OCI-M1 (cell line): ENCODE measurements around the gene LRMDA.

ENCODE experiments used
- DNase-seq: peaks from one replicate; lab custom pipeline; 2025; lab: John Stamatoyannopoulos, UW

Gene LRMDA

GRCh38 chr10:76403912-76404311 is 972.5 kb downstream of the LRMDA start:
- no peak for DNase-seq

GRCh38 chr10:76404531-76404930 is 973.1 kb downstream of the LRMDA start:
- DNase-seq, result no peak

DNA sequence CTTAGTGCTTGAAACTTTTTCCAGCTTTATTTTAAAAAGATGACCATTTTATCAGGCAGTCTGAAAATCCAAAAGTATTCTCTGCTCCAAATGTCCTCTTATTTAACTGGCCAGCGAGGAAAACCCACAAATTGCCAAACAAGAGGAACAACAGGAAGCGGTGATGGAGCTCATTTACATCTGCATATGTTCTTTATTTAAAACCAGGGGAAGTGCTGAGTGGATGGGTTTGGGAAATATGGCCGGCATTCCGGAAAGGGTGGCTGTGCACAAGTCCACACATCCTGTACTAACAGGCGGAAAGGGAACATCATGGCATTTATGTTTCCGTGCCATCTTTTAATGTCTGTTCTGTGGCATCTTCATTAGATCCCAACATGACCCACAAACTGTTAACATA is 974.5 kb downstream of the LRMDA start:
- no peak for DNase-seq

GRCh38 chr10:76408646-76409045 is 977.2 kb downstream of the LRMDA start:
- DNase-seq, result no peak

- DNase-seq, result no peak
These were observed 980.5 kb downstream of the LRMDA start for GRCh38 chr10:76411729-76412435.

DNA sequence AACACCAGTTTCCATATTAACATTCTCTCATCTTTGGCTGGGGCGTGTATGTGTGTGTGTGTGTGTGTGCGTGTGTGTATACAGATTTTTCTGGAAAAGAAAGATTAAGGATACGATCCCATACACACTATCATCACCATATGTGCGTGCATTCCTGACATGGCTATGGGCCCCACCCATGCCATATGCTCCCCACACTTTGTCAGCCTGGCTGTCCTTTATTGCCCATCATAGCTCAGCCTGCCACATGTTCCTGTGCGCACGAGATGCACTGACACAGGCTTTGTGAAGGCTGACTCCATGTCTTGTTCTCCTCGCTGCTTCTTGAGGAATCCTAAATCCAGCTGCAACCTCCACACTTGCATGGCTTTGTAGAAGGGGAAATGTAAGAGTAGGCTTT is 984.1 kb downstream of the LRMDA start:
- no peak for DNase-seq

GRCh38 chr10:76416642-76417041 is 985.2 kb downstream of the LRMDA start:
- no peak for DNase-seq

DNA sequence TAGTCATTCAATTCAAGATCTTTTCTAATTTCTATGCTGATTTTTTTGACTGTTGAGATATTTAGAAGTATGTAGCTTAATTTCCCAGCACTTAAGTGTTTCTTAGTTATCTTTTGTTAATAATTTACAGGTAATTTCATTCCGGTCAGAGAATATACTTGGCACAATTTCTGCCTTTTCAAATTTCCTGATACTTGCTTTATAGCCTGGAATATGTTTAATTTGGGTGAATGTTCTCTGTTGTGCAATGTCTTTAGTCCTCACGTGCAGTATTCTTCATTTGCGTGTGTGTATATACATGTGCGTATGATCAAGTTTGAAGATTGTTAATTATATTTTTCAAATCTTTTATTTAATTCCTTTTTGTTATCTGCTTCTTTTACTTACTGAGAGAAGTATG is 989.3 kb downstream of the LRMDA start:
- DNase-seq, result no peak

DNA sequence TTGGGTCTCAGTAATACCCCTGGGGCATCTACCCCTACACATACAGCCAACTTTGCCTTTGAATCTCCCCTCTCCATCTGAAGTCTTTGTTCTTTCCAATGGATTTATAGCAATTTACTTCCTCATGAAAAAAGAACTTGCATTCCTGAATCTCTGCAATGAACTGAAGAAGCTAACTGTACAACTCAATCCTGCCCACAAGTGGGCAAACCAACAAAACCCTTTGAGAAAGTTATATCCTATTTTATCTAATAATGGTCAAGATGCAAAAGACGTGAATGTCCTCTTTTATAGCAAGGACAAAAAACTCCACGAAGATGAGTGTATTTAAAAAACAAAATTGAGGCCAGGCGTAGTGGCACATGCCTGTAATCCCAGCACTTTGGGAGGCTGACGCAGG is 991.3 kb downstream of the LRMDA start:
- no peak for DNase-seq

DNA sequence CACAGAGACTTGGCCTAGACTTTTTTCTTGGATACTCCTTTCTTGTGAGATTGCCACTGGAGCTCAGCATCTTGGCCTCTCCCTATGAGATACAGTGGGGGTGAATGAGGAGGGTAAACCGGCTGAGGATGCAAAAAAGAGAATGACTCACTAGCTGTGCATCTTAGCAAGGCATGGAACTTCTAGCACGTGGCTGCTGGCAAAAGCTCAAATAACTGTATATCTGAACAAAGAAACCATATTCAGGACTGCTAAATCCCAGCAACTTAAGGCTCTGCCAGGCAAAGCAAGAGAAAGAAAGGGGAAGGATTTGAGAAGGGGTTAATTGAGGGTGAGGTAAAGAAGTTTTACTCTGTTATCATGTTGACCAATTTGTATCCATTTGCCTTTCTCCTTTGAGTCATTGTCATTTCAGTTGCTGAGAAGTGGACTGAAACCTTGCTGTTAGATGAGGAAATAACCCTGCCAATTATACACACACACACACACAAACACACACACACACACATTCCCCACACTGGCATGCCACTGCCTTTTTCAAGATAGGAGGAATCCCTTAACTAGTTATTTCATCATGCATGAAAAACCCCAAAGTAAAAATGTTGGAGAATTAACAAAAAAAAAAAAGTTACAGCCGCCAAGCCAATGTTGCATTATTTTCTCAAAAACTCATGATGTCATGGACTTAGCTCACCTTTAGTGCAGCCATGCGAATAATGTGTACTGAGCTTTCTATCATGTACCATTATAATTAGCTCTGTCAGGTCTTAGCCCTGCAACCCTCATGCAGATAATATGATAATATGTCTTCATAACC is 997.3 kb downstream of the LRMDA start:
- no peak for DNase-seq

DNA sequence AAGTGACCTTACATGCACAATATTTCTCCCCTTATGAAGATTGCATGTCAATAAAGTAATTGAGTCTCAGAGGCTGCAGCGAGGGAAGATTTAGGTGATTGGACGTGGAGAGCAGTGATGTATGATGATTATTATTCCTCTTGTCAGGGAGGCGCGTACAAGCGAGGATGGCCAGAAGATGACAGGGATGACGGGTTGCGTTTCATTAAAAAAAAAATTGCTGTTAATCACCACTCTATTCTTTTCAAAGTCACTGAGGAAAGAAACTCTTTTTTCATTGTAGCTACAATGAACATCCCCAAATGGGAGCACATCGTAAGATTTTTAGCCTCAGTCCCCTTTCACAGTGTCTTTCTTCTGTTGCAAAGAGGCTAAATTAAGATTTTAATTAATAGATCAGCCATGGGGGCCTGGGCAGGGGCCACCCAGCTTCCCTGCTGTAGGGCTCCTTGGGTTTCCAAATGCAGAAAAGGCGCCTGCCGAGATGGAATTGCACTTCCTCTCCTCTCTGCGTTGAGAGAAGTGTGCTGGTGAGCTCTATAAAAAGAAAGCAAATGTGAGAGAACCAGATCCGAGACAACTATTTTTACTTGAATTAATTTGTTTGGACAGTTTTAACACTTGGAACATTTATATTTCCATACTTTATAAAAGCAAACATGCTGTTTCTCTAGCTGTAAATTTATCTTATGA is 998.1 kb downstream of the LRMDA start:
- no peak for DNase-seq

- no peak for DNase-seq
These were observed 998.7 kb downstream of the LRMDA start for GRCh38 chr10:76430061-76430645.

GRCh38 chr10:76432016-76433012 is 1000.9 kb downstream of the LRMDA start:
- no peak for DNase-seq

DNA sequence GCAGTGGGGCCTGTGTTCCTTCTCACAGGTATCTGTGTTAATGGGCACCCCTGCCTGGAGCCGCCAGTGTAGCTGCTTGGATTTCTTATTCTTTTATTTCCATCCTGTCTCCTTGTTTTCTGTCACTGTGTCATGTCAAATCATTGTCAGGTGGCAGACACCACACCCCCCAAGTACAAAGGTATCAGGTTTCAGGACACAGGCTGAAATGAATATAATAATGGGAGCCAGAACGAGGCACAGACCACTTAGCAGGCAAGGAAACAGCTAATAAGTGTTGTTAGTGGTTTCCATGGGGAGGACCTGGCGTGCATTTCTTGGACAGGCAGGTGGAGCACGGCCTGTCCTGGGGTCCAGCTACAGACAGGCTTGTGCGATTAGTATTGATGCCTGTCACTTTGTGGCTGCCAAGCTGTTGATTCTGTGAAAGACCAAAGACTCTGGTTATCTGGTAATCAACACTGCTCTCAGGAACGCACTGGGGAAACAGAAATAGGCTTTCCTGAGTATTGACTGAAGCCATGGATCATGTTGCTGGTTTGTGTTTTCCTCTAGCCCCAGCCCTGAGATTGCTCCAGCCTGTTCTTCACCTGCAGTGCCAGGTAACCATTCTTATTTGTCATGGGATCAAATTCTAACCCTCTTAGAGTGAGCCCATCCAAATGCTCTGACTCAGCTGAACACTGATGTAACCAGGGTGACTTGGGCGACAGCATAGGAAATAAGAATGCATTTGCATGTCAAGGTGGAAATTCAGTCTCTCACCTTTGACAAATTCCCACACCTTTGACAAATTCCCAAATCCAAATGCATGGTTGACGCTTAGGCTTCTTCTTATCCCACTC is 1002.0 kb downstream of the LRMDA start:
- DNase-seq, result no peak

DNA sequence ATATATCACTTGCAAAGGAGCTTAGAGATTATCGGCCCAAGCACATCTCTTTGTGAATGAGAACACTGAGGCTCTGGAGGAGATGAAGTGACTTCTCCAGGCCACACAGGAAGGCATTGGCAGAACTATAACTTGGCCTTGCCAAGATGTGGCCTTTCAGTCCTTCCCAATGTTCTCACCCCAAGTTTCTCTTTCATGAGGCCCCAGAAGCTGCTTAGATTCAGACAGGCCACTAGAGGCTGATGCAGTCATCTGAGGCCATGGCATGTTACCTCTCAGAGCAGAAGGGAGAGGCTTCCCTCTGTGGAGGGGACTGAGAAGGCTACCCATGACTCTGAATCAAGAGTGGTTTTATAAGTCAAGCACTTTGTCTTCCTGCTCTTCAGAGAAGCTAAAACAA is 1003.7 kb downstream of the LRMDA start:
- no peak for DNase-seq

GRCh38 chr10:76436401-76436811 is 1005.0 kb downstream of the LRMDA start:
- DNase-seq, result no peak

GRCh38 chr10:76436981-76437380 is 1005.6 kb downstream of the LRMDA start:
- no peak for DNase-seq

GRCh38 chr10:76440426-76440825 is 1009.0 kb downstream of the LRMDA start:
- no peak for DNase-seq

DNA sequence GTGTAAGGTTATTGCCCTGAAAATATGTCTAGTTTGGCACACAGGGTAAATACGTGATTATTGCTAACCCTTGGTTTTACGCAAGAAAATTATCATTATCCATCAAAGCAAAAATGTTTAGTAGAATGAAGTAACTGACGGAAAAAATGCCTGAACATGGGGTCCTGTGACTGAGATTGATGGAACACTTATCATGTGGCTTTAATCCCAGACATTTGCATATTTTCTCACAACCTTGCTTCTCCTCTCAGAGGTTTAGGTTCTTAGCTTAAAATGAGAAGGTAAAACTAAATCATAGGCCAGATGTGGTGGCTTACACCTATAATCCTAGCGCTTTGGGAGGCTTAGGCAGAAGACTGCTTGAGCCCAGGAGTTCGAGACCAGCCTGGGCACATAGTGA is 1010.7 kb downstream of the LRMDA start:
- DNase-seq, result no peak

- DNase-seq, result no peak
These were observed 1012.8 kb downstream of the LRMDA start for GRCh38 chr10:76444034-76444800.
